Tibial artery (tissue), 4 donors: ENCODE data around the gene ATP1A1.

ENCODE experiments used
- DNase-seq, 2 donors: peaks; one replicate each; pipeline ENCODE4 v3.0.0-alpha.2; 2019
- H3K27ac ChIP-seq, 2 donors: fragments of 200-600 bp; sonication (generic) in 1 of 2; 1 replicate in 1 of 2; 2 replicates in 1 of 2; pipeline ENCODE4 v1.5.1; 2018 to 2019; ENCODE audit warnings: mild to moderate bottlenecking in 1 of 2
- H3K27me3 ChIP-seq, 2 donors: fragments of 200-600 bp; sonication (generic) in 1 of 2; one replicate each; pipeline versions ENCODE4 v1.5.1 to v1.6.0; 2016 to 2019
- H3K36me3 ChIP-seq, 3 donors: fragments of 200-600 bp; sonication (generic) in 2 of 3; one replicate each; pipeline ENCODE4 v1.5.1; 2016 to 2019; ENCODE audit warnings: mild to moderate bottlenecking in 2 of 3
- H3K4me1 ChIP-seq, 4 donors: fragments of 200-600 bp; sonication (generic) in 2 of 4; 1 replicate in 3 of 4; 2 replicates in 1 of 4; pipeline ENCODE4 v1.5.1; 2016 to 2019
- H3K4me3 ChIP-seq, 2 donors: fragments of 200-600 bp; sonication (generic) in 1 of 2; 1 replicate in 1 of 2; 2 replicates in 1 of 2; pipeline ENCODE4 v1.5.1; 2018 to 2019; ENCODE audit warnings: mild to moderate bottlenecking in 2 of 2
- H3K9me3 ChIP-seq, 3 donors: fragments of 200-600 bp; sonication (generic) in 1 of 3; one replicate each; pipeline ENCODE4 v1.5.1; 2016 to 2019
- CTCF ChIP-seq, 2 experiments: fragments of 200-600 bp in 1 of 2; fragments of 450-650 bp in 1 of 2; IDR thresholded peaks; one replicate each; pipeline ENCODE4 v1.5.1; 2017 to 2019; ENCODE audit warnings: antibody characterized with exemption in 2 of 2, mild to moderate bottlenecking in 1 of 2, moderate library complexity in 1 of 2
- intact Hi-C: fragments of 100-400 bp; cut with DNase I; formaldehyde crosslinking; loops from one replicate; pipeline ENCODE4 v1.15.0; 2023; ENCODE audit warnings: low total_unique reads

The ATP1A1 gene

GRCh38 chr1:116434849-116435248, 61.8 kb downstream of the ATP1A1 start:
- no peak for TF ChIP-seq CTCF (IDR thresholded peaks at IDR 0.05)
- intact Hi-C loops: no loop called here
- Histone ChIP-seq H3K27ac (no peak overlapping the region), H3K9me3 (no peaks in the 10 kb centered on the region), H3K4me1 (peaks cover 0 to 10% (median 2%) of the 10 kb centered on the region in 4 donors), H3K27me3 (no peaks in the 10 kb centered on the region), H3K4me3 (no peak overlapping the region), H3K36me3 (no peaks in the 10 kb centered on the region)
- no peak for DNase-seq

DNA sequence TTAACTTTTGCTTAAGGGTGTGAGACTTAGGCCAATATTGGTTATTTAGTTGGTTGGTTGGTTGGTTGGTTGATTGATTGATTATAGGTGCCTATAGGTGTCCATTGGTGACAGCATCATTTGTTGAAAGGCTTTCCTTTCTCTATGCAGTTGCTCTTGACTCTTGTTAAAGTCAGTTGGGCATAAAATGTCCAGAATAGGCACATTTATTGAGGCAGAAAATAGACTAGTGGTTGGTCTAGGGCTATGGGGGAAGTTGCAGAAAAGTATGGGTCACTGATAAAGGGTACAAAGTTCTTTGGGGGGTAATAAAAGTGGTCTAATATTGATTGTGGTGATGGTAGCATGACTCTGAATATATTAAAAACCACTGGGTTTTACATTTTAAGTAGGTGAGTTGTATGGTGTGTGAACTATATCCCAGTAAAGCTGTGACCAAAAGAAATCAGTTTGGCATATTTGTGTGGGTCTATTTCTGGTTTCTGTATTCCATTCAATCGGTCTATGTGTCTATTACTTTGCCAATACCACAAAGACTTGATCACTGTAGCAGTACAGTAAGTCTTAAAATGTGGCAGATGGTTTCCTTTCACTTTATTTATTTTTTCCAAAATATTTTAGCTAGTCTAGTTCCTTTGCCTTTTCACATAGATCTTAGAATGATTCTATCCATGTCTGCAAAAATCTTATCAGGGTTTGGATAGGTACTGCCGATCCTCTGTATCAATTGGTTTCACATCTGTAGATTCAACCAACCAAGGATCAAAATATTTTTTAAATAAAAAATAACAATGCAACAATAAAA, 63.0 kb downstream of the ATP1A1 start:
- TF ChIP-seq CTCF (IDR thresholded peaks at IDR 0.05): no peak
- H3K27me3 ChIP-seq: no peaks in the 10 kb centered on the region
- peaks cover 0 to 14% (median 5%) of the 10 kb centered on the region in 4 donors for H3K4me1 ChIP-seq
- intact Hi-C loops: no loop called here
- H3K9me3 ChIP-seq: no peaks in the 10 kb centered on the region
- DNase-seq: no peak
- H3K4me3 ChIP-seq: no peak overlapping the region
- no peaks in the 10 kb centered on the region for H3K36me3 ChIP-seq
- no peak overlapping the region for H3K27ac ChIP-seq

- no peak for TF ChIP-seq CTCF (IDR thresholded peaks at IDR 0.05)
- Histone ChIP-seq H3K4me1 (peaks cover 0 to 14% (median 5%) of the 10 kb centered on the region in 4 donors), H3K27me3 (no peaks in the 10 kb centered on the region)
Observed at GRCh38 chr1:116436611-116436970, 63.5 kb downstream of the ATP1A1 start.

GRCh38 chr1:116439701-116440100, 66.7 kb downstream of the ATP1A1 start:
- Histone ChIP-seq H3K27me3 (no peaks in the 10 kb centered on the region), H3K4me3 (no peak overlapping the region), H3K27ac (peak overlapping the region; percentile 17 to 32), H3K9me3 (no peaks in the 10 kb centered on the region), H3K4me1 (peaks cover 0 to 14% (median 5%) of the 10 kb centered on the region in 4 donors), H3K36me3 (no peaks in the 10 kb centered on the region)
- intact Hi-C loops: no loop called here
- no peak for DNase-seq
- TF ChIP-seq CTCF (IDR thresholded peaks at IDR 0.05): no peak

More at GRCh38 chr1:116436611-116436970, 63.5 kb downstream of the ATP1A1 start:
- no peak for DNase-seq
- intact Hi-C loops: no loop called here
- H3K9me3 ChIP-seq: no peaks in the 10 kb centered on the region
- H3K27ac ChIP-seq: no peak overlapping the region
- no peak overlapping the region for H3K4me3 ChIP-seq
- H3K36me3 ChIP-seq: no peaks in the 10 kb centered on the region

GRCh38 chr1:116440731-116441130, 67.7 kb downstream of the ATP1A1 start:
- TF ChIP-seq CTCF (IDR thresholded peaks at IDR 0.05): no peak
- DNase-seq: no peak
- Histone ChIP-seq H3K9me3 (no peaks in the 10 kb centered on the region), H3K27me3 (no peaks in the 10 kb centered on the region), H3K27ac (peak overlapping the region in 1 of 2 donors; percentile 32), H3K4me1 (peaks cover 0 to 14% (median 5%) of the 10 kb centered on the region in 4 donors), H3K36me3 (no peaks in the 10 kb centered on the region), H3K4me3 (no peak overlapping the region)
- intact Hi-C loops: no loop called here
